ENCODE results near the gene CCDC61.

DNA sequence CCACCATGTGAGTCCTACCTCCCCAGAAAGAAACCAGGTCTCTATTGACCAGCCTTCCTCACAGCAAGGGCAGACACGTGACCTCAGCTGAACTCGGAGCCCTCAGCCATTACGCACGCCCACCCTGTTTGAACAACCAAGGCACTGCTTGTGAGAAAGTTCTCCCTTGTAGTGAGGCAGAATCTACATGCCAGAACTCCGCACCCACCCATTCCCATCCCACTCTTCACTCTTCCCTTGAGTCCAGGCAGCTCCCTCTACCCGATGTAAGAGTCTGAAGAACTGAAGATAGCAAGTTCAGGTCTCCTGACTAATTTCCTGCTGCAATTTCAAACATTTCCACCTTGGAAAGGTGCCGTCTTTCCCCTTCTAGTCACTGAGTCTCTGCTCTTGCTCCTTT, 28.0 kb upstream of the CCDC61 start:
- TF ChIP-seq, protein P1, sequence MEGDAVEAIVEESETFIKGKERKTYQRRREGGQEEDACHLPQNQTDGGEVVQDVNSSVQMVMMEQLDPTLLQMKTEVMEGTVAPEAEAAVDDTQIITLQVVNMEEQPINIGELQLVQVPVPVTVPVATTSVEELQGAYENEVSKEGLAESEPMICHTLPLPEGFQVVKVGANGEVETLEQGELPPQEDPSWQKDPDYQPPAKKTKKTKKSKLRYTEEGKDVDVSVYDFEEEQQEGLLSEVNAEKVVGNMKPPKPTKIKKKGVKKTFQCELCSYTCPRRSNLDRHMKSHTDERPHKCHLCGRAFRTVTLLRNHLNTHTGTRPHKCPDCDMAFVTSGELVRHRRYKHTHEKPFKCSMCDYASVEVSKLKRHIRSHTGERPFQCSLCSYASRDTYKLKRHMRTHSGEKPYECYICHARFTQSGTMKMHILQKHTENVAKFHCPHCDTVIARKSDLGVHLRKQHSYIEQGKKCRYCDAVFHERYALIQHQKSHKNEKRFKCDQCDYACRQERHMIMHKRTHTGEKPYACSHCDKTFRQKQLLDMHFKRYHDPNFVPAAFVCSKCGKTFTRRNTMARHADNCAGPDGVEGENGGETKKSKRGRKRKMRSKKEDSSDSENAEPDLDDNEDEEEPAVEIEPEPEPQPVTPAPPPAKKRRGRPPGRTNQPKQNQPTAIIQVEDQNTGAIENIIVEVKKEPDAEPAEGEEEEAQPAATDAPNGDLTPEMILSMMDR (conservative IDR thresholded peaks at IDR 0.05) = no peak
- TF ChIP-seq EZH2 (IDR thresholded peaks at IDR 0.05; ENCODE audit: low read depth) = no peak

Measured in PC-9 (cell line).